Glutamatergic neuron (in vitro differentiated cells): ENCODE measurements around the gene ENDOD1. TPM values are rescaled to one million over a fixed set of nuclear protein-coding genes. Genes with fewer than 3 reads are reported as not detected.

Source experiments
- DNase-seq: peaks from one replicate; pipeline ENCODE4 v3.0.0; 2022
- H3K27ac Mint-ChIP-seq: one replicate; pipeline ENCODE4 v1.8.0; 2020; ENCODE audit warnings: mild to moderate bottlenecking, mixed read lengths, inconsistent platforms; ENCODE audit not compliant: unreplicated experiment
- H3K27me3 Mint-ChIP-seq: one replicate; pipeline ENCODE4 v1.8.0; 2020; ENCODE audit warnings: mild to moderate bottlenecking, moderate library complexity, mixed read lengths, inconsistent platforms; ENCODE audit not compliant: unreplicated experiment
- H3K36me3 Mint-ChIP-seq: one replicate; pipeline ENCODE4 v1.8.0; 2020; ENCODE audit warnings: mild to moderate bottlenecking, mixed read lengths, inconsistent platforms; ENCODE audit not compliant: unreplicated experiment
- H3K4me1 Mint-ChIP-seq: one replicate; pipeline ENCODE4 v1.8.0; 2020; ENCODE audit warnings: mild to moderate bottlenecking, low read depth, mixed read lengths, inconsistent platforms; ENCODE audit not compliant: unreplicated experiment
- H3K4me3 Mint-ChIP-seq: one replicate; pipeline ENCODE4 v1.8.0; 2020; ENCODE audit warnings: mild to moderate bottlenecking, mixed read lengths, inconsistent platforms; ENCODE audit not compliant: unreplicated experiment
- H3K9me3 Mint-ChIP-seq: one replicate; pipeline ENCODE4 v1.8.0; 2020; ENCODE audit warnings: mild to moderate bottlenecking, moderate library complexity, mixed read lengths, inconsistent platforms; ENCODE audit not compliant: unreplicated experiment
- CTCF ChIP-seq: fragments of 200-600 bp; sonication (generic); IDR thresholded peaks from one replicate; pipeline ENCODE4 v1.5.0; 2021; ENCODE audit not compliant: partially characterized antibody, unreplicated experiment
- total RNA-seq: library from RNA; stranded (reverse); fragmentation: NEBNext Ultra II Directional; extraction: Animal tissue kit (Norgen Biotek cat#: 25700); gene quantifications from one replicate; pipeline ENCODE4 v1.2.1, GENCODE V29; 2021; ENCODE audit not compliant: unreplicated experiment

Gene ENDOD1
- total RNA-seq, 1 donor from 2014 or later, result 1.6 TPM

GRCh38 chr11:95076981-95077380 lies 12.7 kb upstream of the ENDOD1 start:
- no peak for TF ChIP-seq CTCF
- no peak for DNase-seq
- Mint-ChIP-seq H3K4me3 (no peak overlapping the region), H3K9me3 (no peaks in the 10 kb centered on the region), H3K36me3 (no peaks in the 10 kb centered on the region), H3K27me3 (no peaks in the 10 kb centered on the region), H3K4me1 (no peaks in the 10 kb centered on the region), H3K27ac (no peak overlapping the region)

- Mint-ChIP-seq H3K27me3 (no peaks in the 10 kb centered on the region), H3K27ac (no peak overlapping the region), H3K36me3 (no peaks in the 10 kb centered on the region), H3K9me3 (no peaks in the 10 kb centered on the region), H3K4me1 (no peaks in the 10 kb centered on the region), H3K4me3 (no peak overlapping the region)
- no peak for TF ChIP-seq CTCF
- no peak for DNase-seq
Measured at GRCh38 chr11:95078526-95078925, 11.1 kb upstream of the ENDOD1 start.

- Mint-ChIP-seq H3K4me3 (no peak overlapping the region), H3K4me1 (peaks cover 2% of the 10 kb centered on the region), H3K27me3 (no peaks in the 10 kb centered on the region), H3K36me3 (no peaks in the 10 kb centered on the region), H3K27ac (no peak overlapping the region), H3K9me3 (no peaks in the 10 kb centered on the region)
- no peak for TF ChIP-seq CTCF
- DNase-seq, result no peak
Measured at GRCh38 chr11:95081010-95081409, 8.6 kb upstream of the ENDOD1 start.

GRCh38 chr11:95081412-95081811 lies 8.2 kb upstream of the ENDOD1 start:
- Mint-ChIP-seq H3K27me3 (no peaks in the 10 kb centered on the region), H3K36me3 (no peaks in the 10 kb centered on the region), H3K4me3 (no peak overlapping the region), H3K9me3 (peaks cover 2% of the 10 kb centered on the region), H3K4me1 (peaks cover 4% of the 10 kb centered on the region), H3K27ac (no peak overlapping the region)
- no peak for TF ChIP-seq CTCF
- DNase-seq, result no peak

GRCh38 chr11:95082576-95083001 lies 7.1 kb upstream of the ENDOD1 start:
- Mint-ChIP-seq H3K27ac (no peak overlapping the region), H3K9me3 (peaks cover 2% of the 10 kb centered on the region), H3K36me3 (no peaks in the 10 kb centered on the region), H3K27me3 (no peaks in the 10 kb centered on the region), H3K4me3 (no peak overlapping the region), H3K4me1 (peaks cover 4% of the 10 kb centered on the region)
- no peak for TF ChIP-seq CTCF
- no peak for DNase-seq
